HG02610 (cell line): ENCODE measurements around the gene ZNF140.

Experiments used
- ATAC-seq: cut with Tn5 transposase; IDR thresholded peaks from one replicate; pipeline ENCODE4 v1.9.1; 2021; ENCODE audit warnings: mild to moderate bottlenecking, moderate library complexity; ENCODE audit not compliant: unreplicated experiment

The ZNF140 gene

GRCh38 chr12:133080368-133081158, at the start of gene ZNF140:
Gene ZNF140, plus strand, starts transcription at chr12:133080923. Its CDS starts 398 bp downstream, at chr12:133081321.
- ATAC-seq: peak; percentile 73

GRCh38 chr12:133037207-133038005, 43.3 kb upstream of the ZNF140 start, which contains the start of gene ZNF84:
Gene ZNF84, plus strand, starts transcription at chr12:133037509. Its CDS starts 3,959 bp downstream, at chr12:133041468.
- peak; percentile 96 for ATAC-seq

- ATAC-seq: no peak
Measured at GRCh38 chr12:133038118-133038709, 42.5 kb upstream of the ZNF140 start.

- ATAC-seq: no peak
Measured at GRCh38 chr12:133046698-133047097, 34.0 kb upstream of the ZNF140 start.

- no peak for ATAC-seq
Measured at GRCh38 chr12:133057446-133057845, 23.3 kb upstream of the ZNF140 start.

- no peak for ATAC-seq
Measured at GRCh38 chr12:133058203-133059113, 22.3 kb upstream of the ZNF140 start.

GRCh38 chr12:133061954-133062353, 18.8 kb upstream of the ZNF140 start:
- ATAC-seq: no peak

- ATAC-seq: no peak
Measured at GRCh38 chr12:133063556-133063955, 17.2 kb upstream of the ZNF140 start.

- no peak for ATAC-seq
Measured at GRCh38 chr12:133073836-133074235, 6.9 kb upstream of the ZNF140 start.

GRCh38 chr12:133080026-133080367, 726 bp upstream of the ZNF140 start:
- ATAC-seq: peak; percentile 81

GRCh38 chr12:133081159-133081780, 547 bp downstream of the ZNF140 start:
- ATAC-seq: no peak

- ATAC-seq: no peak
Measured at GRCh38 chr12:133083345-133083744, 2.6 kb downstream of the ZNF140 start.

- no peak for ATAC-seq
Measured at GRCh38 chr12:133105620-133106019, 24.9 kb downstream of the ZNF140 start.

- ATAC-seq: no peak
Measured at GRCh38 chr12:133106253-133106652, 25.5 kb downstream of the ZNF140 start.

- ATAC-seq: no peak
Measured at GRCh38 chr12:133107121-133107520, 26.4 kb downstream of the ZNF140 start.

- no peak for ATAC-seq
Measured at GRCh38 chr12:133108150-133108549, 27.4 kb downstream of the ZNF140 start.

- ATAC-seq: no peak
Measured at GRCh38 chr12:133120385-133121191, 39.9 kb downstream of the ZNF140 start.

- no peak for ATAC-seq
Measured at GRCh38 chr12:133124674-133125073, 44.0 kb downstream of the ZNF140 start.

GRCh38 chr12:133129368-133130037, 48.8 kb downstream of the ZNF140 start:
- no peak for ATAC-seq
